ENCODE results near the gene STX5. TPM values are rescaled to one million over a fixed set of nuclear protein-coding genes. Genes with fewer than 3 reads are reported as not detected.
"Not testable (repeated sequence)": the region's sequence is repeated elsewhere in the genome, so short reads cannot be mapped to it uniquely, and the experiment has no call there.

STX5 gene
- total RNA-seq, 2 donors from 2014 or later = 15.2 to 24.7 TPM

DNA sequence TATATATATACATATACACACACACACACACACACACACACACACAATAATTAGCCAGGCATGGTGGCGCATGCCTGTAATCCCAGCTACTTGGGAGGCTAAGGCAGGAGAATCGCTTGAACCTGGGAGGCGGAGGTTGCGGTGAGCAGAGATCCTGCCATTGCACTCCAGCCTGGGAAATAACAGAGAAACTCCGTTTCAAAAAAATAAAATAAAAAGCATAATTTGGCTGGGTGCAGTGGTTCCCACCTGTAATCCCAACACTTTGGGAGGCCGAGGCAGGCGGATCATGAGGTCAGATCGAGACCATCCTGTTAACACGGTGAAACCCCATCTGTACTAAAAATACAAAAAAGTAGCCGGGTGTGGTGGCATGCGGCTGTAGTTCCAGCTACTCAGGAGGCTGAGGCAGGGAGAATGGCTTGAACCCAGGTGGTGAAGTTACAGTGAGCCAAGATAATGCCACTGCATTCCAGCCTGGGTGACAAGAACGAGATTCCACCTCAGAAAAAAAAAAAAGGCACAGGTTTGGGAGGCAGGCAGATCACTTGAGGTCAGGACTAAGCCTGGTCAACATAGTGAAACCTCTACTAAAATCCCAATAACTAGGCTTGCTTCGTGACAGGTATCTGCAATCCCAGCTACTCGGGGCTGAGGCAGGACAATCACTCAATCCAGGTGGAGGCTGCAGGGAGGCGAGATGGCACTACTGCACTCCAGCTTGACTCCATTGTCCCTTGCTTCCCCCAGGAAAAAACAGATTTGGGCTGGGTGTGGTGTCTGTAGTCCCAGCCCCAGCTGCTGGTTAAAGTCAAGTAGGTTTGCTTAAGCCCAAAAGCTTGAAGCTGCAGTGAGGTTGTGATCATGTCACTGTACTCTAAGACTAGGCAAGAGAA lies 19.3 kb upstream of the STX5 start:
- peaks cover 29% of the 10 kb centered on the region for H3K36me3 ChIP-seq
- H3K27me3 ChIP-seq = no peaks in the 10 kb centered on the region
- no peak for DNase-seq (ENCODE audit: low spot score)
- H3K4me3 ChIP-seq = no peak overlapping the region
- TF ChIP-seq CTCF (IDR thresholded peaks at IDR 0.05) = no peak
- H3K27ac ChIP-seq = no peak overlapping the region
- peaks cover 0 to 23% of the 10 kb centered on the region in 2 donors for H3K4me1 ChIP-seq
- H3K9me3 ChIP-seq = no peaks in the 10 kb centered on the region

- Histone ChIP-seq H3K27ac (no peak overlapping the region), H3K4me1 (no peaks in the 10 kb centered on the region)
These were observed 16.0 kb upstream of the STX5 start for GRCh38 chr11:62847767-62848314.

DNA sequence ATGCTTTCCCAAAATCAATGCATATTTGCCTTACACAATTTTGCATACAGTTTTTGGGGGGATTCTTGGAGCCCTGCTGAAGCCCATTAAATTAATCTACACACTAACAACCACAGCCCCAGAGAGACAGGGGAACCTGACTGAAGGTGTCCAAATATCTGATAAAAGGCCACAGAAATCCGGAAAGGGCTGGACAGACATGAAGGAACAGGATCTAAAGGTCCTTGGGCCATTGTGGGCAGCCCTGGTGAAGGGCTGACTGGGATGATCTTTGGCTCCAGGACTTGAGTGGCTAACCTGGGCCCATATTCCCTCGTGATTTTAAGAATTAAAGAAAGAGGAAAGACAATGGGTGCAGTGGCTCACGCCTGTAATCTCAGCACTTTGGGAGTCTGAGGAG lies 14.3 kb upstream of the STX5 start:
- H3K36me3 ChIP-seq = no peaks in the 10 kb centered on the region
- no peaks in the 10 kb centered on the region for H3K9me3 ChIP-seq
- peaks cover 0 to 11% of the 10 kb centered on the region in 2 donors for H3K4me1 ChIP-seq
- H3K4me3 ChIP-seq = no peak overlapping the region
- H3K27me3 ChIP-seq = no peaks in the 10 kb centered on the region
- H3K27ac ChIP-seq = no peak overlapping the region
- DNase-seq (ENCODE audit: low spot score) = no peak
- TF ChIP-seq CTCF (IDR thresholded peaks at IDR 0.05) = no peak

More at GRCh38 chr11:62847767-62848314, 16.0 kb upstream of the STX5 start:
- DNase-seq (ENCODE audit: low spot score) = no peak
- peaks cover 15% of the 10 kb centered on the region for H3K36me3 ChIP-seq
- H3K27me3 ChIP-seq = no peaks in the 10 kb centered on the region
- TF ChIP-seq CTCF (IDR thresholded peaks at IDR 0.05) = no peak
- no peaks in the 10 kb centered on the region for H3K9me3 ChIP-seq
- no peak overlapping the region for H3K4me3 ChIP-seq

DNA sequence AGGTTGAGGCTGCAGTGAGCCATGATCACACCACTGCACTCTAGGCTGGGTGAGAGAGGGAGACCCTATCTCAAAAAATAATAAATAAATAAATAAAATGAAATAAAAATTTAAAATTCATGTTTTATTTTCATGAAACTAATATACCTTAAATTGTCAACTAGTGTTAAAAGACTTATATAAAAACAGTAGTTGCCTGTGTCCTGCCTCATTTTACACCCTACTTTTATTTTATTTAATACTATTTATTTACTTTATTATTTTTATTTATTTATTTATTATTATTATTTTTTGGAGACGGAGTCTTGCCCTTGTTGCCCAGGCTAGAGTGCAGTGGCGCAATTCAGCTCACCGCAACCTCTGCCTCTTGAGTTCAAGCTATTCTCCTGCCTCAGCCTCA lies 12.3 kb upstream of the STX5 start:
- no peak for DNase-seq (ENCODE audit: low spot score)
- H3K9me3 ChIP-seq = no peaks in the 10 kb centered on the region
- H3K36me3 ChIP-seq = no peaks in the 10 kb centered on the region
- no peak for TF ChIP-seq CTCF (IDR thresholded peaks at IDR 0.05)
- H3K4me1 ChIP-seq = peaks cover 0 to 16% of the 10 kb centered on the region in 2 donors
- H3K4me3 ChIP-seq = no peak overlapping the region
- H3K27ac ChIP-seq = no peak overlapping the region
- no peaks in the 10 kb centered on the region for H3K27me3 ChIP-seq

- H3K27me3 ChIP-seq = no peaks in the 10 kb centered on the region
- no peaks in the 10 kb centered on the region for H3K36me3 ChIP-seq
- no peak for TF ChIP-seq CTCF (IDR thresholded peaks at IDR 0.05)
- peaks cover 0 to 22% of the 10 kb centered on the region in 2 donors for H3K4me1 ChIP-seq
- no peak overlapping the region for H3K4me3 ChIP-seq
- no peak for DNase-seq (ENCODE audit: low spot score)
- no peak overlapping the region for H3K27ac ChIP-seq
- H3K9me3 ChIP-seq = no peaks in the 10 kb centered on the region
These were observed 11.6 kb upstream of the STX5 start for GRCh38 chr11:62843466-62843865.

GRCh38 chr11:62842891-62843290 lies 11.0 kb upstream of the STX5 start:
- peak overlapping the region in 1 of 2 donors; percentile 94 for H3K4me3 ChIP-seq

More at GRCh38 chr11:62842891-62843290, 11.0 kb upstream of the STX5 start:
- DNase-seq (ENCODE audit: low spot score); H3K36me3 ChIP-seq; H3K27me3 ChIP-seq; H3K9me3 ChIP-seq: not testable (repeated sequence)
- H3K27ac ChIP-seq = peak overlapping the region; percentile 96 to 97
- peaks cover 0 to 26% of the 10 kb centered on the region in 2 donors for H3K4me1 ChIP-seq
